Hepatocyte (in vitro differentiated cells): ENCODE data around the gene ST3GAL4. TPM values are rescaled to one million over a fixed set of nuclear protein-coding genes. Genes with fewer than 3 reads are reported as not detected.
"Not testable (repeated sequence)": the region's sequence is repeated elsewhere in the genome, so short reads cannot be mapped to it uniquely, and the experiment has no call there.

Experiments used
- DNase-seq: peaks from one replicate; pipeline ENCODE4 v3.0.0-alpha.2; 2016; ENCODE audit warnings: low spot score
- H2AFZ ChIP-seq: fragments of 200-600 bp; sonication (generic); 2 replicates; pipeline ENCODE4 v1.6.0; 2016; ENCODE audit warnings: antibody characterized with exemption, mild to moderate bottlenecking
- H3K27ac ChIP-seq: fragments of 200-600 bp; sonication (generic); 2 replicates; pipeline ENCODE4 v1.5.1; 2016; ENCODE audit warnings: mild to moderate bottlenecking
- H3K27me3 ChIP-seq: fragments of 200-600 bp; sonication (generic); 2 replicates; pipeline ENCODE4 v1.6.1; 2016
- H3K36me3 ChIP-seq: fragments of 200-600 bp; sonication (generic); replicated peaks from 2 replicates; pipeline ENCODE4 v1.5.1; 2016; ENCODE audit warnings: low read depth; ENCODE audit not compliant: insufficient read depth
- H3K4me1 ChIP-seq: fragments of 200-600 bp; sonication (generic); 2 replicates; pipeline ENCODE4 v1.5.1; 2016; ENCODE audit warnings: mild to moderate bottlenecking, moderate library complexity; ENCODE audit not compliant: insufficient read depth
- H3K4me2 ChIP-seq: fragments of 200-600 bp; sonication (generic); 2 replicates; pipeline ENCODE4 v1.6.0; 2016
- H3K4me3 ChIP-seq: fragments of 200-600 bp; sonication (generic); 2 replicates; pipeline ENCODE4 v1.5.1; 2016; ENCODE audit warnings: mild to moderate bottlenecking
- H3K79me2 ChIP-seq: fragments of 200-600 bp; sonication (generic); 2 replicates; pipeline ENCODE4 v1.6.0; 2017; ENCODE audit warnings: mild to moderate bottlenecking
- H3K9me2 ChIP-seq: fragments of 200-600 bp; sonication (generic); replicated peaks from 2 replicates; pipeline ENCODE4 v1.6.0; 2017; ENCODE audit warnings: mild to moderate bottlenecking; ENCODE audit not compliant: insufficient read depth
- H3K9me3 ChIP-seq: fragments of 200-600 bp; sonication (generic); 2 replicates; pipeline ENCODE4 v1.5.1; 2016; ENCODE audit warnings: low read depth, mild to moderate bottlenecking
- H4K20me1 ChIP-seq: fragments of 200-600 bp; sonication (generic); 2 replicates; pipeline ENCODE4 v1.6.0; 2016; ENCODE audit warnings: mild to moderate bottlenecking; ENCODE audit not compliant: insufficient read depth, poor library complexity, severe bottlenecking
- CTCF ChIP-seq: fragments of 200-600 bp; sonication (generic); IDR thresholded peaks from 2 replicates; pipeline ENCODE4 v1.5.1; 2016; ENCODE audit warnings: antibody characterized with exemption, mild to moderate bottlenecking; ENCODE audit not compliant: poor library complexity
- EZH2 ChIP-seq: fragments of 200-600 bp; sonication (generic); IDR thresholded peaks from 2 replicates; pipeline ENCODE4 v1.6.1; 2016; ENCODE audit warnings: antibody characterized with exemption, mild to moderate bottlenecking, borderline replicate concordance
- EZH2phosphoT487 ChIP-seq: fragments of 200-600 bp; sonication (generic); IDR thresholded peaks from one replicate; pipeline ENCODE4 v1.6.1; 2018; ENCODE audit warnings: antibody characterized with exemption, mild to moderate bottlenecking, low read depth, moderate library complexity; ENCODE audit not compliant: unreplicated experiment, severe bottlenecking
- WGBS: methylation state at CpG from one replicate; pipeline ENCODE4 v1.1.6; 2016; ENCODE audit warnings: low lambda C conversion rate; ENCODE audit errors: missing lambda C conversion rate; 5-methylcytosine and 5-hydroxymethylcytosine counted together
- polyA plus RNA-seq: library from polyadenylated mRNA; unstranded; fragments of >200 nt; fragmentation: Nextera tagmentation; extraction: Ambion mirVana; gene quantifications from 2 replicates; pipeline ENCODE4 v1.2.1, GENCODE V29; 2016
- total RNA-seq: library from RNA; depleted of rRNA; stranded (reverse); fragments of >200 nt; gene quantifications from 2 replicates; pipeline ENCODE4 v1.2.3, GENCODE V29; 2014

The ST3GAL4 gene
- total and polyA plus RNA-seq, 2 experiments from 2014 or later = 31.0 to 31.5 TPM

DNA sequence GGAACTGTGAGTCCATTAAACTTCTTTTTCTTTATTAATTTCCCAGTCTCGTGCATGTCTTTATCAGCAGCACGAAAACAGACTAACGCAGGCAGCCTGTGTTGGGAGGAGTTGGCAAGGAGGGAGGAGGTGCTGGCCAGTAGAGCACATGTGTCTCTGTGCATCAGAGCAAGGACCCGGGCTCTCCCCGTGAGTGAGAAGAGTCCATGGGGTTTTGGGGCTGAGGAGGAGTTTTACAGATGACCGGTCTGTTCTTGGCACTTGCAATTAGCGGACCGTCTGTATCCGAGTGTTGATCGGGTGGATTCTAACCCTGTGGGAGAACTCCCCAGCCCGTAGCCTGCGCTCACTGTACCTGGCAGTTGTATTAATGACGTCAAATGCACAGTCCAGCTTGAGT, 40.3 kb downstream of the ST3GAL4 start:
- H3K4me1 ChIP-seq, H3K9me3 ChIP-seq, H3K4me2 ChIP-seq, H4K20me1 ChIP-seq, H3K27me3 ChIP-seq, DNase-seq, H2AFZ ChIP-seq, H3K4me3 ChIP-seq, H3K36me3 ChIP-seq, H3K27ac ChIP-seq, H3K9me2 ChIP-seq, H3K79me2 ChIP-seq: not testable (repeated sequence)
- WGBS = 92% methylated on average over 10 of the region's 13 CpGs

DNA sequence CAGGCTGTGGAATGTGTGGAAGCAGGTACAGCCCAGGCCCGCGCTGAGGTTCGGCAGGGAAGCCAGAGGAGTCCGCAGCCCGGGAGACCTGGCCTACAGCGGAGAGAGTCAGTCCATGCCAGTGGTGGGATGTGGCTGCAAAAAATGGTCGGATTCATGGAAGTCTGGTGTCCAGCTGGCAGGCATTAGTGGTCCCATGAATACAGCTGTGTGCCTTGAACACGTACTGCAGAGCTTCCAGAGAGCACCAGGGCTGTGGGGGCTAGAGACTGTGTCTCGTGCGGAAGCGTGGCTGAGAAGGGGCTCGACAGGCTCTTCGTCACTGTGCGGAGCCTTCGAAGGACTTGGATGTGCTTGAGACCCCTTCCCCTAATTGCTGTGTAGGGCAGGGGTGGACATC, 40.8 kb downstream of the ST3GAL4 start:
- not testable (repeated sequence) for H3K9me3 ChIP-seq, H3K36me3 ChIP-seq, H3K4me1 ChIP-seq, DNase-seq, H3K4me3 ChIP-seq, H3K9me2 ChIP-seq, H3K4me2 ChIP-seq, H3K27ac ChIP-seq, H2AFZ ChIP-seq, H4K20me1 ChIP-seq, H3K27me3 ChIP-seq, H3K79me2 ChIP-seq
- 90% methylated on average over 11 of the region's 15 CpGs for WGBS

DNA sequence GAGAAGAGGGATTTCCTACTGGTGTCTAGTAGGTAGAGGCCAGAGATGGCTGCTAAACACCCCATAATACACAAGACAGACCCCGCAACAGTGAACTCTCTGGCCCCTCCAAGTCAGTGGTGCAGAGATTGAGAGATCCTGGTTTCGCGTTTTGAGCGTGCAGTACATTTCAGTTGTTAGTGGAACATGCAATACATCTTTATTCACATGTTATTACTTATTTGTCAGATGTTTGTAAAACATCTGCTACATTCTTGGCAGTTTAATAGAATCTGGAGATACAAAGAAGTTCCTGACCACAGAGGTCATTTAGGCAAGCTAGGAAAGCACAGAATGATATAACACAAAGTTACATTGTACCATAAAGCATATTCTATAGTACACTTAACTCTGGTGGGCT, 41.5 kb downstream of the ST3GAL4 start:
- no peak overlapping the region for H2AFZ ChIP-seq
- no peaks in the 10 kb centered on the region for H3K27me3 ChIP-seq
- H3K27ac ChIP-seq = no peak overlapping the region
- no peaks in the 10 kb centered on the region for H3K79me2 ChIP-seq
- WGBS = 94% methylated on average over 4 of the region's 4 CpGs
- no peaks in the 10 kb centered on the region for H3K36me3 ChIP-seq
- no peaks in the 10 kb centered on the region for H3K9me3 ChIP-seq
- no peaks in the 10 kb centered on the region for H3K4me1 ChIP-seq
- DNase-seq = no peak
- H3K4me3 ChIP-seq = no peak overlapping the region
- no peak overlapping the region for H3K4me2 ChIP-seq
- TF ChIP-seq EZH2 (no peak), EZH2phosphoT487 (no peak)
- no peaks in the 10 kb centered on the region for H3K9me2 ChIP-seq
- H4K20me1 ChIP-seq = no peaks in the 10 kb centered on the region

GRCh38 chr11:126398296-126398695, 42.8 kb downstream of the ST3GAL4 start:
- no peaks in the 10 kb centered on the region for H3K9me3 ChIP-seq
- TF ChIP-seq EZH2 = no peak
- TF ChIP-seq CTCF = no peak
- no peak for TF ChIP-seq EZH2phosphoT487
- H3K27me3 ChIP-seq = no peaks in the 10 kb centered on the region
- WGBS = 94% methylated on average over 4 of the region's 4 CpGs
- no peaks in the 10 kb centered on the region for H3K36me3 ChIP-seq
- H3K4me2 ChIP-seq = no peak overlapping the region
- no peaks in the 10 kb centered on the region for H3K9me2 ChIP-seq
- H2AFZ ChIP-seq = no peak overlapping the region
- H4K20me1 ChIP-seq = no peaks in the 10 kb centered on the region
- H3K79me2 ChIP-seq = no peaks in the 10 kb centered on the region
- no peak overlapping the region for H3K4me3 ChIP-seq
- DNase-seq = no peak
- no peaks in the 10 kb centered on the region for H3K4me1 ChIP-seq
- no peak overlapping the region for H3K27ac ChIP-seq

- H3K27ac ChIP-seq = no peak overlapping the region
- H3K4me3 ChIP-seq = no peak overlapping the region
- no peak overlapping the region for H2AFZ ChIP-seq
- H3K9me2 ChIP-seq = no peaks in the 10 kb centered on the region
- H3K79me2 ChIP-seq = no peaks in the 10 kb centered on the region
- WGBS = 100% methylated on average over 1 of the region's 1 CpG
- H3K27me3 ChIP-seq = no peaks in the 10 kb centered on the region
- H3K9me3 ChIP-seq = no peaks in the 10 kb centered on the region
- H3K36me3 ChIP-seq = no peaks in the 10 kb centered on the region
- H4K20me1 ChIP-seq = no peaks in the 10 kb centered on the region
- no peak overlapping the region for H3K4me2 ChIP-seq
- DNase-seq = no peak
- no peak for TF ChIP-seq EZH2phosphoT487
- H3K4me1 ChIP-seq = no peaks in the 10 kb centered on the region
Measured at GRCh38 chr11:126398721-126399120, 43.2 kb downstream of the ST3GAL4 start.
